Stimulated activated CD8-positive, alpha-beta memory T cell treated with anti-CD3 and anti-CD28 coated beads, Interleukin-4, amount 100 ng/mL, for 48 hours (primary cell): ENCODE measurements around the gene CADPS2.

ENCODE experiments used
- DNase-seq: peaks from one replicate; pipeline ENCODE4 v3.0.0-alpha.2; 2020

Gene CADPS2

GRCh38 chr7:122584676-122585251 is 301.5 kb downstream of the CADPS2 start:
- DNase-seq: no peak

- DNase-seq: no peak
Observed at GRCh38 chr7:122578350-122578749, 307.9 kb downstream of the CADPS2 start.

GRCh38 chr7:122577449-122578003 is 308.7 kb downstream of the CADPS2 start:
- no peak for DNase-seq

- DNase-seq: no peak
Observed at GRCh38 chr7:122572706-122573105, 313.6 kb downstream of the CADPS2 start.

- DNase-seq: no peak
Observed at GRCh38 chr7:122561326-122561725, 324.9 kb downstream of the CADPS2 start.

- no peak for DNase-seq
Observed at GRCh38 chr7:122556873-122557542, 329.3 kb downstream of the CADPS2 start.

GRCh38 chr7:122556219-122556618 is 330.0 kb downstream of the CADPS2 start:
- no peak for DNase-seq

GRCh38 chr7:122553761-122554160 is 332.5 kb downstream of the CADPS2 start:
- no peak for DNase-seq

GRCh38 chr7:122552769-122553168 is 333.5 kb downstream of the CADPS2 start:
- DNase-seq: no peak

GRCh38 chr7:122550545-122550944 is 335.7 kb downstream of the CADPS2 start:
- no peak for DNase-seq

GRCh38 chr7:122549578-122549977 is 336.7 kb downstream of the CADPS2 start:
- no peak for DNase-seq

- DNase-seq: no peak
Observed at GRCh38 chr7:122546496-122546895, 339.8 kb downstream of the CADPS2 start.

- no peak for DNase-seq
Observed at GRCh38 chr7:122544463-122544862, 341.8 kb downstream of the CADPS2 start.

GRCh38 chr7:122543891-122544290 is 342.4 kb downstream of the CADPS2 start:
- no peak for DNase-seq

- no peak for DNase-seq
Observed at GRCh38 chr7:122543166-122543565, 343.1 kb downstream of the CADPS2 start.

GRCh38 chr7:122535086-122535485 is 351.2 kb downstream of the CADPS2 start:
- no peak for DNase-seq

- no peak for DNase-seq
Observed at GRCh38 chr7:122532406-122533269, 353.6 kb downstream of the CADPS2 start.

- no peak for DNase-seq
Observed at GRCh38 chr7:122528879-122529481, 357.3 kb downstream of the CADPS2 start.

- DNase-seq: no peak
Observed at GRCh38 chr7:122525355-122525754, 360.9 kb downstream of the CADPS2 start.

GRCh38 chr7:122521767-122522166 is 364.5 kb downstream of the CADPS2 start:
- no peak for DNase-seq

- no peak for DNase-seq
Observed at GRCh38 chr7:122520971-122521555, 365.2 kb downstream of the CADPS2 start.

GRCh38 chr7:122518488-122518887 is 367.8 kb downstream of the CADPS2 start:
- DNase-seq: no peak

GRCh38 chr7:122517576-122517975 is 368.7 kb downstream of the CADPS2 start:
- no peak for DNase-seq
